ENCODE measurements around the gene NUDT9. TPM values are rescaled to one million over a fixed set of nuclear protein-coding genes. Genes with fewer than 3 reads are reported as not detected.
"Not testable (repeated sequence)": the region's sequence is repeated elsewhere in the genome, so short reads cannot be mapped to it uniquely, and the experiment has no call there.

NUDT9 gene
- total RNA-seq, 4 donors from 2014 or later, result 14.7 to 19.1 (median 17.1) TPM

GRCh38 chr4:87491436-87491835 lies 69.1 kb downstream of the NUDT9 start:
- H3K27me3 ChIP-seq, result no peaks in the 10 kb centered on the region
- H3K36me3 ChIP-seq, result peaks cover 0 to 81% (median 0%) of the 10 kb centered on the region in 3 donors
- no peak overlapping the region for H3K4me3 ChIP-seq
- TF ChIP-seq CTCF (IDR thresholded peaks at IDR 0.05) (no peak), POLR2A (IDR thresholded peaks at IDR 0.05) (no peak)
- intact Hi-C loops (cut with DNase I), result no loop called here
- peaks cover 0 to 55% (median 3%) of the 10 kb centered on the region in 3 donors for H3K4me1 ChIP-seq
- 54 to 68% methylated on average over 2 of the region's 2 CpGs for WGBS, 2 donors
- no peak for DNase-seq
- no peaks in the 10 kb centered on the region for H3K9me3 ChIP-seq
- peak overlapping the region in 2 of 4 donors; percentile 17 to 56 for H3K27ac ChIP-seq

- Histone ChIP-seq H3K36me3 (peaks cover 0 to 85% (median 0%) of the 10 kb centered on the region in 3 donors), H3K4me1 (peaks cover 0 to 55% (median 3%) of the 10 kb centered on the region in 3 donors), H3K27ac (peak overlapping the region in 2 of 4 donors; percentile 48 to 56)
- H3K27me3 ChIP-seq; H3K4me3 ChIP-seq; H3K9me3 ChIP-seq; DNase-seq; intact Hi-C loops (cut with DNase I): not testable (repeated sequence)
- 72 to 89% methylated on average over 1 to 2 of the region's 2 CpGs for WGBS, 2 donors
These were observed 69.5 kb downstream of the NUDT9 start for GRCh38 chr4:87491851-87492250.

GRCh38 chr4:87493115-87493514 lies 70.7 kb downstream of the NUDT9 start:
- intact Hi-C loops (cut with DNase I), result no loop called here
- H3K4me1 ChIP-seq, result peaks cover 0 to 55% (median 7%) of the 10 kb centered on the region in 3 donors
- peaks cover 0 to 79% (median 0%) of the 10 kb centered on the region in 3 donors for H3K36me3 ChIP-seq

GRCh38 chr4:87497159-87497558 lies 74.8 kb downstream of the NUDT9 start:
- Histone ChIP-seq H3K4me3 (no peak overlapping the region), H3K27me3 (no peaks in the 10 kb centered on the region), H3K4me1 (peaks cover 0 to 70% (median 19%) of the 10 kb centered on the region in 3 donors), H3K9me3 (no peaks in the 10 kb centered on the region), H3K27ac (peak overlapping the region in 1 of 4 donors; percentile 71), H3K36me3 (peaks cover 0 to 44% (median 0%) of the 10 kb centered on the region in 3 donors)
- DNase-seq, result no peak
- intact Hi-C loops (cut with DNase I), result no loop called here
- no peak for TF ChIP-seq POLR2A (IDR thresholded peaks at IDR 0.05)
- TF ChIP-seq CTCF (IDR thresholded peaks at IDR 0.05), result peak in 3 of 6 experiments; percentile 7 to 29 (median 22)
- 98 to 100% methylated on average over 2 of the region's 2 CpGs for WGBS, 2 donors

More at GRCh38 chr4:87493115-87493514, 70.7 kb downstream of the NUDT9 start:
- 63 to 64% methylated on average over 3 of the region's 3 CpGs for WGBS, 2 donors
- no peak for TF ChIP-seq POLR2A (IDR thresholded peaks at IDR 0.05)
- TF ChIP-seq CTCF (IDR thresholded peaks at IDR 0.05), result no peak
- Histone ChIP-seq H3K9me3 (no peaks in the 10 kb centered on the region), H3K27me3 (no peaks in the 10 kb centered on the region), H3K4me3 (no peak overlapping the region), H3K27ac (peak overlapping the region in 3 of 4 donors; percentile 48 to 60 (median 56))
- DNase-seq, result no peak

GRCh38 chr4:87497578-87497977 lies 75.2 kb downstream of the NUDT9 start:
- TF ChIP-seq POLR2A (IDR thresholded peaks at IDR 0.05) (no peak), CTCF (IDR thresholded peaks at IDR 0.05) (no peak)
- Histone ChIP-seq H3K9me3 (no peaks in the 10 kb centered on the region), H3K4me3 (no peak overlapping the region), H3K27me3 (no peaks in the 10 kb centered on the region), H3K4me1 (peaks cover under 1 to 70% (median 23%) of the 10 kb centered on the region in 3 donors), H3K36me3 (peaks cover 0 to 44% (median 0%) of the 10 kb centered on the region in 3 donors), H3K27ac (peak overlapping the region in 3 of 4 donors; percentile 68 to 74 (median 71))
- intact Hi-C loops (cut with DNase I), result no loop called here
- 80 to 82% methylated on average over 1 to 3 of the region's 3 CpGs for WGBS, 2 donors
- no peak for DNase-seq

Data from esophagus squamous epithelium (tissue), 5 donors.